HEK293 (cell line): ENCODE data around the gene EVL.

Source experiments
- CTCF ChIA-PET: fragments of 350-600 bp; formaldehyde crosslinking; extraction: SDS; loops from one replicate; lab custom pipeline; 2021; ENCODE audit warnings: antibody characterized with exemption; lab: Yijun Ruan, JAX
- POLR2A ChIA-PET: fragments of 300-600 bp; formaldehyde crosslinking; extraction: SDS; loops from one replicate; lab custom pipeline; 2020; ENCODE audit warnings: antibody characterized with exemption, inconsistent platforms; lab: Yijun Ruan, JAX
- H3K27ac ChIP-seq: fragments of 200-500 bp; sonication (Bioruptor generic); 2 replicates; pipeline ENCODE4 v1.5.1; 2014; ENCODE audit warnings: low read depth, low read length, control low read depth, inconsistent platforms; ENCODE audit errors: extremely low read depth
- H3K36me3 ChIP-seq, 2 experiments: fragments of 200-500 bp in 1 of 2; sonication (Bioruptor generic) in 1 of 2; 1 replicate in 1 of 2; 2 replicates in 1 of 2; pipeline ENCODE4 v1.5.1; 2014 to 2017; ENCODE audit warnings: inconsistent platforms in 2 of 2, low read length in 2 of 2; ENCODE audit not compliant: control insufficient read depth in 2 of 2, insufficient read depth in 1 of 2
- H3K4me1 ChIP-seq: fragments of 200-500 bp; sonication (Bioruptor generic); 2 replicates; pipeline ENCODE4 v1.5.1; 2014; ENCODE audit warnings: mild to moderate bottlenecking, low read length, inconsistent platforms; ENCODE audit not compliant: control insufficient read depth, insufficient read depth
- H3K4me3 ChIP-seq: 2 replicates; pipeline ENCODE4 v1.5.1; 2011; ENCODE audit warnings: low read depth, mild to moderate bottlenecking, control low read depth, low read length, moderate library complexity
- H3K9me3 ChIP-seq: fragments of 200-500 bp; sonication (Bioruptor generic); 2 replicates; pipeline ENCODE4 v1.5.1; 2014; ENCODE audit warnings: low read depth, low read length, inconsistent platforms; ENCODE audit not compliant: control insufficient read depth, insufficient read depth
- EGR2 ChIP-seq: fragments of 450-650 bp; formaldehyde crosslinking; IDR thresholded peaks from 2 replicates; pipeline ENCODE4 v1.5.1; 2016; ENCODE audit warnings: low read depth, missing biosample characterization, missing genetic modification characterization
- ZBTB20 ChIP-seq: fragments of 450-650 bp; formaldehyde crosslinking; IDR thresholded peaks from 2 replicates; pipeline ENCODE4 v1.5.1; 2016; ENCODE audit warnings: missing biosample characterization, missing genetic modification characterization
- ZFHX2 ChIP-seq: fragments of 450-650 bp; formaldehyde crosslinking; conservative IDR thresholded peaks from 2 replicates; pipeline ENCODE4 v1.5.1; 2016; ENCODE audit warnings: missing biosample characterization, missing genetic modification characterization
- ZIC2 ChIP-seq: fragments of 450-650 bp; formaldehyde crosslinking; IDR thresholded peaks from 2 replicates; pipeline ENCODE4 v1.5.1; 2016; ENCODE audit warnings: missing biosample characterization, missing genetic modification characterization
- ZNF2 ChIP-seq: fragments of 450-650 bp; formaldehyde crosslinking; IDR thresholded peaks from 2 replicates; pipeline ENCODE4 v1.5.1; 2016; ENCODE audit warnings: missing biosample characterization, missing genetic modification characterization
- ZNF223 ChIP-seq: fragments of 450-650 bp; formaldehyde crosslinking; IDR thresholded peaks from 2 replicates; pipeline ENCODE4 v1.5.1; 2016; ENCODE audit warnings: missing biosample characterization, missing genetic modification characterization
- ZNF311 ChIP-seq: fragments of 450-650 bp; formaldehyde crosslinking; IDR thresholded peaks from 2 replicates; pipeline ENCODE4 v1.5.1; 2017; ENCODE audit warnings: missing biosample characterization, missing genetic modification characterization, borderline replicate concordance
- ZNF626 ChIP-seq: fragments of 450-650 bp; sonication (Bioruptor Pico); formaldehyde crosslinking; IDR thresholded peaks from 2 replicates; pipeline ENCODE4 v1.5.1; 2018; ENCODE audit warnings: missing biosample characterization, missing genetic modification characterization, inconsistent platforms
- ZNF843 ChIP-seq: fragments of 450-650 bp; formaldehyde crosslinking; IDR thresholded peaks from 2 replicates; pipeline ENCODE4 v1.5.1; 2016; ENCODE audit warnings: missing biosample characterization, missing genetic modification characterization
- TF ChIP-seq, protein P1 (sequence below): fragments of 450-650 bp; formaldehyde crosslinking; IDR thresholded peaks from 2 replicates; pipeline ENCODE4 v1.5.1; 2017; ENCODE audit warnings: missing biosample characterization, missing genetic modification characterization
- TF ChIP-seq, protein P2 (sequence below): fragments of 450-650 bp; formaldehyde crosslinking; IDR thresholded peaks from 2 replicates; pipeline ENCODE4 v1.5.1; 2017; ENCODE audit warnings: missing biosample characterization, missing genetic modification characterization
- TF ChIP-seq, protein P3 (sequence below): fragments of 450-650 bp; formaldehyde crosslinking; IDR thresholded peaks from 2 replicates; pipeline ENCODE4 v1.5.1; 2017; ENCODE audit warnings: missing biosample characterization, mild to moderate bottlenecking, missing genetic modification characterization, moderate library complexity

EVL gene

DNA sequence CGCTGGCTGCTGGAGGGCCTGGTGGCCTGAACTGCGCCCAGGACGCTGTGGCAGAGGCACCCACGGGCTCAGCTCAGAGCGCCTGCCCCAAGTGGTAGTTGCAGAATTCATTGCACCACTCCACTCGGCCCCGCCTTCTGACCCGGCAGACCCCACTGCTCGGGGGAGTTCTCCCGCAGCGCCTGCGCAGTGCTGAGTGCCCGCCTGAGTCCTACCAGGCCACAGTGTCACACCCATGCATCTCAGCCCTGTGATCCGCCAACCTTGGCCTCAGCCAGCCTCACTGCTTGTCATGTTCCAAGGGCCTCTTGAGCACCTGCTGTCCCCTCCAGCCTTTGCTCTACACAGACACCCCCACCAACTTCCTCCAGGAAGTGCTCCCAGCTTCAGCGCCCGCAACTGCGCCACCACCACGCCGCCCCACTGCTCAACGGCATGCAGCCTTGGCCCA, 82.0 kb downstream of the EVL start:
- ChIA-PET CTCF (no interaction called here), POLR2A (no interaction called here)
- TF ChIP-seq, protein P1, sequence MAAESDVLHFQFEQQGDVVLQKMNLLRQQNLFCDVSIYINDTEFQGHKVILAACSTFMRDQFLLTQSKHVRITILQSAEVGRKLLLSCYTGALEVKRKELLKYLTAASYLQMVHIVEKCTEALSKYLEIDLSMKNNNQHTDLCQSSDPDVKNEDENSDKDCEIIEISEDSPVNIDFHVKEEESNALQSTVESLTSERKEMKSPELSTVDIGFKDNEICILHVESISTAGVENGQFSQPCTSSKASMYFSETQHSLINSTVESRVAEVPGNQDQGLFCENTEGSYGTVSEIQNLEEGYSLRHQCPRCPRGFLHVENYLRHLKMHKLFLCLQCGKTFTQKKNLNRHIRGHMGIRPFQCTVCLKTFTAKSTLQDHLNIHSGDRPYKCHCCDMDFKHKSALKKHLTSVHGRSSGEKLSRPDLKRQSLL (tag by site-specific recombination) = no peak
- no peak for TF ChIP-seq ZNF2 (tag by site-specific recombination)
- no peak for TF ChIP-seq ZNF626
- no peak for TF ChIP-seq ZBTB20 (tag by site-specific recombination)
- Histone ChIP-seq H3K36me3 (peaks cover 0 to 11% of the 10 kb centered on the region in 2 experiments; a peak in 1 of 3 replicates), H3K4me1 (no peaks in the 10 kb centered on the region), H3K9me3 (no peaks in the 10 kb centered on the region), H3K4me3 (no peak overlapping the region), H3K27ac (no peak overlapping the region)

DNA sequence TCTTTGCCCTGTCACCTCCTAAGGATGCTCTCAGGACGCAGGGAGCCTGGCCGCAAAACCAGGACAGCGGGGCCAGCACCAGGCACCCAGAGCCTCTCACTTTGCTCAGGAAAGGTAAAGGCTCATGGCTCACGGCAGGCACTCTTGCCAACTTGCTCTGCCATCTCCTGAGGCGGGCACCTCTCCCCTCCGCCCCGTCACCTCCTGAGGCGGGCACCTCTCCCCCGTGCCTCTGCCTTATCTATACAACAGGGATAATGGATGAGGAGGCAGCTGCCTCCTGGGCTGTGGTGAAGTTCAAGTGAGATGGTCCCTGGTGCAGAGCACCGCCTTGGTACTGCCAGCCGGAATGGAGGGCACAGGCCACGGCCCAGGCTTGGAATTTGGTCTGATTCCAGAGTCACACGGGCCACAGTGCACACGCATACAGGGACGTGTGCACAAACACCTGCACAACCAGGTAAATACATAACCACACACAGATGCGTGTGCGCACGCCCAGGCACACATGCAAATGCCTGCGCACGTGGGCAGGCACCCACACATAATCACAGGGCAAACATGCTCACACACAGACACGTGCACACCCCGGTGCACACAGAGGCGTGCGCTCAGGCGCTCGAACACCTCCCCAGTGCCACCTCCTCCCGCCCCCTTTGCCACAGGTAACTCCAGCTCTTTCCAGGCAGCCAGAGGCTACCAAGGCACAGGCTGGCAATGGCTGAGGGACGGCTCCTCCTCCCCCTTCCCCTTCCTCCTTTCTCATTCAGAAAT, 82.7 kb downstream of the EVL start:
- peaks cover 0 to 11% of the 10 kb centered on the region in 2 experiments; a peak in 1 of 3 replicates for H3K36me3 ChIP-seq
- POLR2A ChIA-PET = no interaction called here
- TF ChIP-seq, protein P2, sequence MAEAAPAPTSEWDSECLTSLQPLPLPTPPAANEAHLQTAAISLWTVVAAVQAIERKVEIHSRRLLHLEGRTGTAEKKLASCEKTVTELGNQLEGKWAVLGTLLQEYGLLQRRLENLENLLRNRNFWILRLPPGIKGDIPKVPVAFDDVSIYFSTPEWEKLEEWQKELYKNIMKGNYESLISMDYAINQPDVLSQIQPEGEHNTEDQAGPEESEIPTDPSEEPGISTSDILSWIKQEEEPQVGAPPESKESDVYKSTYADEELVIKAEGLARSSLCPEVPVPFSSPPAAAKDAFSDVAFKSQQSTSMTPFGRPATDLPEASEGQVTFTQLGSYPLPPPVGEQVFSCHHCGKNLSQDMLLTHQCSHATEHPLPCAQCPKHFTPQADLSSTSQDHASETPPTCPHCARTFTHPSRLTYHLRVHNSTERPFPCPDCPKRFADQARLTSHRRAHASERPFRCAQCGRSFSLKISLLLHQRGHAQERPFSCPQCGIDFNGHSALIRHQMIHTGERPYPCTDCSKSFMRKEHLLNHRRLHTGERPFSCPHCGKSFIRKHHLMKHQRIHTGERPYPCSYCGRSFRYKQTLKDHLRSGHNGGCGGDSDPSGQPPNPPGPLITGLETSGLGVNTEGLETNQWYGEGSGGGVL (tag by site-specific recombination) = no peak
- peak; percentile 61 for TF ChIP-seq ZFHX2
- TF ChIP-seq, all 188 proteins: peak for 1
- CTCF ChIA-PET = no interaction called here
- H3K4me1 ChIP-seq = no peaks in the 10 kb centered on the region
- no peaks in the 10 kb centered on the region for H3K9me3 ChIP-seq
- H3K27ac ChIP-seq = no peak overlapping the region
- no peak overlapping the region for H3K4me3 ChIP-seq

DNA sequence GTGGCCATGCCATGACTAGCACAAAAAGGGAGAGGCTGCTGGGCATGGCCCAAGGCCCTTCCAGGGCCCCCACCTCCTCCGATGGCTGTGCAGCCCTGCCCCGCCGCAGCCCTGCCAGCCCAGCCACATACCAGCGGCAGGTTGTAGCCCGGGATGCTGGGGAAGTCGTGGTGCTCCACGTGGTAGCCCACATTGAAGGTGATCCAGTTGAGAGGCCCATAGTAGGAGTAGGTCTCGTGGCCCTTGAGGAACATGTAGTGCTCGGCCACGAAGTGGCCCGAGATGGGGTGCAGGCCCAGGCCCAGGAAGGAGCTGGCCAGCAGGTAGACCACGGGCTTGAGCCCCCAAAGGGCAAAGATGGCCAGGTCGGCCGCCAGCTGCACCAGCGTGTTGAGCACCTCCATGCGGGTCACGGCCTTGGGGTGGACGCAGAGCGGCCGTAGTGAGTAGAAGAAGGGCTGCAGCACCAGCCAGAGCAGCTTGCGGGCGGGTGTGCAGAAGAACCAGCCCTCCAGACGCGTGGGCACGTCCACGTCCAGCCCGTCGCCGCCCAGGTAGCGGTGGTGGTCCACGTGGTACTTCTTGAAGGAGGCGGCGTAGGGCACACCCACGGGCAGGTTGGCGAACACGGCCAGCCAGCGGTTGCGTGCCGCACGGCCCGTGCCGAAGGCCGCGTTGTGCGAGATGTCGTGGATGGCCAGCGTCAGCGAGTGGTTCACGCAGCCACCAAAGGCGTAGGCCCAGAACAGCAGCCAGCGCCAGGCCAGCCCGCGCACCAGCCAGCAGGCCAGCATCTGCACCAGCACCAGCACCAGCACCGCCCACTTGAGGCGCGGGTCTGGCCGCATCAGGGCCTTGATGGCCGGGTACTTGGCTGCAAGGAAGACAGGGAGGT, 83.9 kb downstream of the EVL start:
- TF ChIP-seq ZFHX2 (0 out of 2 replicates have a peak, but pooled peaks have one; percentile 7), ZNF223 (tag by site-specific recombination) (no peak)
- TF ChIP-seq, protein P3, sequence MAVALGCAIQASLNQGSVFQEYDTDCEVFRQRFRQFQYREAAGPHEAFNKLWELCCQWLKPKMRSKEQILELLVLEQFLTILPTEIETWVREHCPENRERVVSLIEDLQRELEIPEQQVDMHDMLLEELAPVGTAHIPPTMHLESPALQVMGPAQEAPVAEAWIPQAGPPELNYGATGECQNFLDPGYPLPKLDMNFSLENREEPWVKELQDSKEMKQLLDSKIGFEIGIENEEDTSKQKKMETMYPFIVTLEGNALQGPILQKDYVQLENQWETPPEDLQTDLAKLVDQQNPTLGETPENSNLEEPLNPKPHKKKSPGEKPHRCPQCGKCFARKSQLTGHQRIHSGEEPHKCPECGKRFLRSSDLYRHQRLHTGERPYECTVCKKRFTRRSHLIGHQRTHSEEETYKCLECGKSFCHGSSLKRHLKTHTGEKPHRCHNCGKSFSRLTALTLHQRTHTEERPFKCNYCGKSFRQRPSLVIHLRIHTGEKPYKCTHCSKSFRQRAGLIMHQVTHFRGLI (tag by site-specific recombination) = peak; percentile 43; the same call in 1 of the 2 replicates
- no peak overlapping the region for H3K4me3 ChIP-seq
- peaks cover 0 to 2% of the 10 kb centered on the region in 2 experiments; a peak in 1 of 3 replicates for H3K36me3 ChIP-seq
- H3K27ac ChIP-seq = no peak overlapping the region
- ChIA-PET CTCF (no interaction called here), POLR2A (no interaction called here)
- H3K9me3 ChIP-seq = no peaks in the 10 kb centered on the region
- H3K4me1 ChIP-seq = no peaks in the 10 kb centered on the region

DNA sequence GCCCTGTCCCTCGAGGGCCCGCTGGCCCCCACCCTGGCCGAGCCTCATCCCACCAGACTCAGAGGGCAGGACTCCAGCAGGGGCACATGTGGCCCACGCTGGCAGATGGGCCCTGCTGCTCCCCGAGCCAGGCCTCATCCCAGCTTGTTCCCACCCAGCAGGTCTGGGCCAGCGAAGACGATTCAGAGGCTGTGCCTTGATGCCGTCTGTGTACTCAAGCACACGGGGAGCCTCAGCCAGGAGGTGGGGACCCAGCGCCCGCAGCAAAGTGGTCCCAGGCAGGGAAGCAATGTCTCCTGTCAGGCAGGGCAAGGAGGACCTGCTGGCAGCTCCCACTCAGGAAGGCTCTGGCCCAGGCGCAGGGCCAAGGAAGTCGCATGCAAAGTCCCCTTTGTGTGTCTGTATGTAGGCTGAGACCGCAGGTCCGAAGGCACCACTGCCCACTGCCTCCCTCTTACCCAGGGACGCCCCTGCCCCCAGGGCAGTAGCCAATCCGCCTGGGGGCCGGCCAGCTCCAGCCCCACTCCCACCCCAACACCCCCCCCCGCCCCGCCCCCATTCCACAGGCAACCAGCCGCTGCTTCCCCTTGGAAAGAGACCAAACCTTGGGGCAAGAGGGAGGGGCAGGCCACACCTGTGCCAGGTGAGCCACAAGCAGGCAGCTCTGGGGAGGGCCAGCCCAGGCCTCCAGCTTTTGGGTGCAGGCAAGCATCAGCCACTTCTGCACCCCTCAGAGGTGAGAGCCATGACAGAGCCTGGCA, 84.8 kb downstream of the EVL start:
- Histone ChIP-seq H3K4me1 (no peaks in the 10 kb centered on the region), H3K36me3 (no peaks in the 10 kb centered on the region), H3K27ac (no peak overlapping the region), H3K9me3 (no peaks in the 10 kb centered on the region), H3K4me3 (no peak overlapping the region)
- ChIA-PET POLR2A (no interaction called here), CTCF (no interaction called here)
- TF ChIP-seq EGR2 (tag by site-specific recombination) (peak; percentile 26; the same call in 1 of the 2 replicates), ZIC2 (tag by site-specific recombination) (peak; percentile 60), ZFHX2 (peak; percentile 51), ZNF311 (tag by site-specific recombination) (no peak), ZNF843 (tag by site-specific recombination) (no peak)
